Thyroid gland (tissue), 4 donors: ENCODE data around the gene IP6K3. TPM values are rescaled to one million over a fixed set of nuclear protein-coding genes. Genes with fewer than 3 reads are reported as not detected.

ENCODE experiments used
- DNase-seq, 2 donors: peaks; one replicate each; pipeline ENCODE4 v3.0.0-alpha.2; 2019
- H3K27ac ChIP-seq, 3 donors: fragments of 200-600 bp; sonication (generic); 1 replicate in 2 of 3; 2 replicates in 1 of 3; pipeline ENCODE4 v1.5.1; 2016 to 2019; ENCODE audit warnings: mild to moderate bottlenecking in 1 of 3, moderate library complexity in 1 of 3
- H3K27me3 ChIP-seq: fragments of 200-600 bp; sonication (generic); one replicate; pipeline ENCODE4 v1.5.1; 2019
- H3K36me3 ChIP-seq, 2 donors: fragments of 200-600 bp; sonication (generic); one replicate each; pipeline ENCODE4 v1.5.1; 2016 to 2019
- H3K4me1 ChIP-seq, 2 donors: fragments of 200-600 bp; sonication (generic); one replicate each; pipeline ENCODE4 v1.5.1; 2017 to 2019
- H3K4me3 ChIP-seq, 3 donors: fragments of 200-600 bp; sonication (generic); replicated peaks in 1 of 3; 1 replicate in 2 of 3; 2 replicates in 1 of 3; pipeline ENCODE4 v1.5.1; 2016; ENCODE audit warnings: mild to moderate bottlenecking in 1 of 3
- H3K9me3 ChIP-seq: fragments of 200-600 bp; sonication (generic); one replicate; pipeline ENCODE4 v1.5.1; 2017
- POLR2A ChIP-seq, 2 donors: fragments of 450-650 bp; IDR thresholded peaks; one replicate each; pipeline ENCODE4 v1.6.1; 2017; ENCODE audit warnings: antibody characterized with exemption in 2 of 2, mild to moderate bottlenecking in 2 of 2, moderate library complexity in 1 of 2
- WGBS, 2 donors: methylation state at CpG; one replicate each; pipeline ENCODE4 v1.1.5; 2017; 5-methylcytosine and 5-hydroxymethylcytosine counted together
- intact Hi-C: fragments of 100-400 bp; cut with DNase I; formaldehyde crosslinking; loops from one replicate; pipeline ENCODE4 v1.15.1; 2023
- total RNA-seq, 4 donors: library from RNA; depleted of rRNA; stranded (reverse); fragments of >200 nt; gene quantifications; one replicate each; pipeline ENCODE4 v1.2.3, GENCODE V29; 2016
- TF ChIP-seq, protein P1 (sequence below), 6 experiments: fragments of 200-600 bp in 3 of 6; fragments of 450-650 bp in 3 of 6; sonication (generic) in 3 of 6; IDR thresholded peaks; one replicate each; pipeline ENCODE4 v1.5.1; 2016 to 2019; ENCODE audit warnings: antibody characterized with exemption in 6 of 6, mild to moderate bottlenecking in 2 of 6, inconsistent platforms in 1 of 6, moderate library complexity in 1 of 6

IP6K3 gene
- total RNA-seq, 4 donors from 2014 or later = 7.9 to 20.5 (median 17.1) TPM

DNA sequence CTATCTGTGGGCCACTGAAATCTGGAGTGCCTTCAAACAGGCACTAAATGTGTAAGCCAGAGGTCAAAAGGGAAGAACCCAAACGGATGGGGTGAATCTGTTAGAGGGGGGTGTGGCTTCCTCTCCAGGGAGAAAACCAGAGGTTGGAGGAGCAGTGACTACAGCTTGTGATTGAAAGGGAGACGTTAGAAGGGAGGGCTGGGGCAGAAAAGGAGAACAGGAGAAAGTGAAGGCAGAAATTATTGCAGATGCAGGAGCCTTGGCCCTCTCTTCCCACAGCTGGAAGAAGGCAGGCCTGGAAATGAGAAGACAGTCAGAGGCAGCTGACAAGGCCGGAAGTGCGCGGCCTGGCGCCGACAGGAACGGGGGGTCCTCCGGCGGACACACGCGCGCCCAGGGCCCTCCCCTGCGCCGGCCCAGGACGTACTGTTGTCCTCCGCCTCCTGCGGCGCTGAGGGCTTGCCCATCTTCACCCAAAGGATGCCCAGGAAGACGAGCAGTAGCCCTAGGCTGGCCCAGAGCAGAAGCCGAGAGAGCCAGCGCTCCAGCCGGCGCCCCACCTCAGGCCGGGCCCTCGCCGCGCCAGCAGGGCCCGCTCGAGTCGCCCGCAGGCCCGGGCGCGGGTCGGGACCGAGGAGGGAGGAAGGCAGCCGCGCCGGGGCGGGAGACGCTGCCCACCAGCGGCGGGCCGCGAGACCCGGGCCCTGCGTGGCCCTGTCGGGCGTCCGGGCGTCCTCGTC lies 41.4 kb upstream of the IP6K3 start:
- Histone ChIP-seq H3K4me1 (peaks cover 29 to 36% of the 10 kb centered on the region in 2 donors), H3K36me3 (peaks cover 13 to 20% of the 10 kb centered on the region in 2 donors), H3K27ac (peak overlapping the region; percentile 93 to 98 (median 93)), H3K4me3 (peak overlapping the region; percentile 73 to 93 (median 84)), H3K27me3 (no peaks in the 10 kb centered on the region), H3K9me3 (no peaks in the 10 kb centered on the region)
- peak; percentile 11 to 54 for TF ChIP-seq POLR2A (IDR thresholded peaks at IDR 0.05)
- TF ChIP-seq, protein P1, sequence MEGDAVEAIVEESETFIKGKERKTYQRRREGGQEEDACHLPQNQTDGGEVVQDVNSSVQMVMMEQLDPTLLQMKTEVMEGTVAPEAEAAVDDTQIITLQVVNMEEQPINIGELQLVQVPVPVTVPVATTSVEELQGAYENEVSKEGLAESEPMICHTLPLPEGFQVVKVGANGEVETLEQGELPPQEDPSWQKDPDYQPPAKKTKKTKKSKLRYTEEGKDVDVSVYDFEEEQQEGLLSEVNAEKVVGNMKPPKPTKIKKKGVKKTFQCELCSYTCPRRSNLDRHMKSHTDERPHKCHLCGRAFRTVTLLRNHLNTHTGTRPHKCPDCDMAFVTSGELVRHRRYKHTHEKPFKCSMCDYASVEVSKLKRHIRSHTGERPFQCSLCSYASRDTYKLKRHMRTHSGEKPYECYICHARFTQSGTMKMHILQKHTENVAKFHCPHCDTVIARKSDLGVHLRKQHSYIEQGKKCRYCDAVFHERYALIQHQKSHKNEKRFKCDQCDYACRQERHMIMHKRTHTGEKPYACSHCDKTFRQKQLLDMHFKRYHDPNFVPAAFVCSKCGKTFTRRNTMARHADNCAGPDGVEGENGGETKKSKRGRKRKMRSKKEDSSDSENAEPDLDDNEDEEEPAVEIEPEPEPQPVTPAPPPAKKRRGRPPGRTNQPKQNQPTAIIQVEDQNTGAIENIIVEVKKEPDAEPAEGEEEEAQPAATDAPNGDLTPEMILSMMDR (IDR thresholded peaks at IDR 0.05) = peak in 1 of 6 experiments; percentile 3
- DNase-seq = peak; percentile 66 to 71
- 0% methylated on average over 12 to 18 of the region's 53 CpGs for WGBS, 2 donors
- intact Hi-C loops = no loop called here

DNA sequence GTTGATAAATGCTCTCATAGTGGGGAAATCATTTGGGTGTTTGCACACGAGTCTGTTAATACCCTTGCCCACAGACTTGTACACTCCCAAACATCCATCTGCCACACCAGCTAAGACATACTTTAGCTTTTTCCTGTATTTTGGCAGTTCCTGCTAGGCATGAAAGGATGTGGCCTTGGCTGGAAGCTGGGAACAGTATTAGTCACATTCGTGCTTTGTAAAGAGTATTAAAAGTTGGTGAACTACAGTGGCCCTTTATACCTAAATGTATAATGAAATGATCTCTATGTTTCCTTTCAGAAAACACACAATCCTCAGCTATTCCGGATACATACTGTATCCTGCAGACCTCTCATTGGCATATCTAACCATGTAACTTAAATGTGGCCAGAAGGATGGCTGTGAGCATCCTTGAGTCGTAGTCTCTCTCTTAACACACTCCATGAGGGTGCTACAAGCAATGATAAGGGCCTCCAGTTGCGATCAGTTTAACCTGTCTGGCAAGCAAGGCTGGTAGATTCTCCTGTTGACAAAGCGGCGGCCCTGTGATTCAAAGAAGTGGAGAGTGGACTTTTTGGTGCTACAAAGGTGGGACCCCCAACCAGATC lies 40.7 kb upstream of the IP6K3 start:
- intact Hi-C loops = no loop called here
- Histone ChIP-seq H3K4me3 (peak overlapping the region; percentile 73 to 93 (median 84)), H3K27ac (peak overlapping the region; percentile 93 to 98 (median 93)), H3K27me3 (no peaks in the 10 kb centered on the region), H3K9me3 (no peaks in the 10 kb centered on the region), H3K36me3 (peaks cover 20 to 26% of the 10 kb centered on the region in 2 donors), H3K4me1 (peaks cover 29 to 36% of the 10 kb centered on the region in 2 donors)
- 43 to 45% methylated on average over 7 of the region's 7 CpGs for WGBS, 2 donors
- TF ChIP-seq, protein P1 (IDR thresholded peaks at IDR 0.05) = no peak
- TF ChIP-seq POLR2A (IDR thresholded peaks at IDR 0.05) = no peak
- no peak for DNase-seq

DNA sequence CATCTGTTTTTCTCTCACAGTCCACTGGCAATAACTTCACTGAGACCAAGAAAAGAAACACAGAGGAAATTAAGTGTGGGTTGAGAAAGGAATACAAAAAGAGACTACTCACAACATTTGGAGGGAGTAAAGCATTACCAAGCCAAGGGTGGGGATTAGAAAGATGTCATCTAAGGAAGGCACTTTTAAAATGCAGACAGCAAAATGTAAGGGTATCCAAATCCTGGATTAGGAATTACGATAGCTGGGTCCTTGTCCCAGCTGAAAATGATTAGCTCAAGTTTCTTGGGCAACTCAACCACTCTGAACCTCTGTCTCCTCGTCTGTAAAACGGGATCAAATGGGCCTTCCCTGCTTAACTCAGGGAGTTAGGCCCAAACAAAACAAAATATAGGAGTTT lies 40.0 kb upstream of the IP6K3 start:
- no peak for DNase-seq
- Histone ChIP-seq H3K27me3 (no peaks in the 10 kb centered on the region), H3K36me3 (peaks cover 21 to 32% of the 10 kb centered on the region in 2 donors), H3K27ac (peak overlapping the region in 2 of 3 donors; percentile 17 to 98), H3K9me3 (no peaks in the 10 kb centered on the region), H3K4me1 (peaks cover 29 to 36% of the 10 kb centered on the region in 2 donors), H3K4me3 (no peak overlapping the region)
- no peak for TF ChIP-seq POLR2A (IDR thresholded peaks at IDR 0.05)
- TF ChIP-seq, protein P1 (IDR thresholded peaks at IDR 0.05) = no peak
- 75 to 81% methylated on average over 3 of the region's 3 CpGs for WGBS, 2 donors
- intact Hi-C loops = no loop called here

DNA sequence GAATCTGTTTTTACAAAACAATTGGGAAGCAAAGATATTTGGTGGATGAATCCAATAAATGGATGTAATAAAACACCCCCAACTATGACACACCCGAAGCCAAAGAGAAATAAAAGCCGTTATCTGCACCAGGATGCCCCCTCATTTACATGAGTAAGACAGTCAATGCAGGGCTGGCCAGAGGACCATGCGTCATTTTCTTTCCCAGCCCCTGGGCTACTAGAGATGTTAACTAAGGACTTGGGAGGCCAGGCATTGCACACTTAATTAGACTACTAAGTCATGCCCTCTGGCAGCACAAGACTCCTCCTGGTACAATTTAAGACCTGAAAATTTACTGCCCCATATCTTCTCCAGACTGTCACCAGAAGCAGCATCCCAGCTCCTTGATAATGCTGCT lies 39.1 kb upstream of the IP6K3 start:
- Histone ChIP-seq H3K27ac (peak overlapping the region in 1 of 3 donors; percentile 17), H3K9me3 (no peaks in the 10 kb centered on the region), H3K4me1 (peaks cover 29 to 36% of the 10 kb centered on the region in 2 donors), H3K4me3 (no peak overlapping the region), H3K27me3 (no peaks in the 10 kb centered on the region), H3K36me3 (peaks cover 22 to 40% of the 10 kb centered on the region in 2 donors)
- no peak for TF ChIP-seq POLR2A (IDR thresholded peaks at IDR 0.05)
- TF ChIP-seq, protein P1 (IDR thresholded peaks at IDR 0.05) = no peak
- intact Hi-C loops = no loop called here
- 57 to 59% methylated on average over 3 of the region's 3 CpGs for WGBS, 2 donors
- no peak for DNase-seq

DNA sequence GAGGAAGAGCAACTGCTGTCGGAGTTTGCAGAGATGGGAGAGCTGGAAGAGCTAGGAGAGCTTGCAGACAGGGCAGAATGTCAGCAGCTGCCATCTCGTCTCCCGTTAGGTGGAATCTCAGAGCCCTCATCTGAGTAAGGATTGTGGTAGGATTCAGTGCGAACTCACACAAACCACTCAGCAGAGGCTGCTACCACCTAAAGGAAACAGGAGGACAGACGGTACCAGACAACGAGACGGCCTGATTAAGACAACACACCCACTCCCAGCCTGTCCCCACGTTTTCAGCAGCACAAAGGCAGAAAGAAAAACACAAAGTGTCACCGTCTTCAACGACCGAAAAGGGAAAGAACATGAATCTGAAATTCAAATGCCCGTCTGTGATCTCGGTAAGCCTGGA lies 38.1 kb upstream of the IP6K3 start:
- DNase-seq = no peak
- TF ChIP-seq, protein P1 (IDR thresholded peaks at IDR 0.05) = no peak
- no peak for TF ChIP-seq POLR2A (IDR thresholded peaks at IDR 0.05)
- intact Hi-C loops = no loop called here
- Histone ChIP-seq H3K27me3 (no peaks in the 10 kb centered on the region), H3K9me3 (no peaks in the 10 kb centered on the region), H3K4me1 (peaks cover 29 to 36% of the 10 kb centered on the region in 2 donors), H3K27ac (no peak overlapping the region), H3K4me3 (no peak overlapping the region), H3K36me3 (peaks cover 32 to 50% of the 10 kb centered on the region in 2 donors)
- WGBS, 2 donors = 71 to 79% methylated on average over 13 of the region's 13 CpGs
